AG10803 (cell line): Measurements from ENCODE around the gene RRAS.

ENCODE experiments used
- DNase-seq: peaks from one replicate; pipeline ENCODE4 v3.0.0; 2010; ENCODE audit warnings: low read depth
- H3K4me3 ChIP-seq: 2 replicates; pipeline ENCODE4 v1.5.1; 2011; ENCODE audit warnings: mild to moderate bottlenecking, low read length, control low read depth
- TF ChIP-seq, protein P1 (sequence below): conservative IDR thresholded peaks from 2 replicates; pipeline ENCODE4 v1.5.1; 2011; ENCODE audit warnings: mild to moderate bottlenecking, low read length, control low read depth, inconsistent platforms

Gene RRAS

DNA sequence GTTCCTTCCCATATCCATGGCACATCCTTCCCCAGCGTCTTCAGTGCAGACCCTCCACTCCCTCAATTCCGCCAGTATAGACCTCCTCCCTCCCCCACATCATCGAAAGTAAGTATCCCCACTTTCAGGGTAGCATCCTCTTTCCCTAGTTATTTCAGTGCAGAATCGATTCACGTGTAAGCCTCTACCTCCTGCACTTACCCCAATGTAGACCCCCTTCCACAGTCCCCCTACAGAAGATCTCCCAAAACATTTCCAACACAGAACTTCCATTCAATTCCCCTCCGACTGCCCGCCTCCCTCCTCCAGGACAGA is 25.1 kb upstream of the RRAS start:
- DNase-seq, result no peak

DNA sequence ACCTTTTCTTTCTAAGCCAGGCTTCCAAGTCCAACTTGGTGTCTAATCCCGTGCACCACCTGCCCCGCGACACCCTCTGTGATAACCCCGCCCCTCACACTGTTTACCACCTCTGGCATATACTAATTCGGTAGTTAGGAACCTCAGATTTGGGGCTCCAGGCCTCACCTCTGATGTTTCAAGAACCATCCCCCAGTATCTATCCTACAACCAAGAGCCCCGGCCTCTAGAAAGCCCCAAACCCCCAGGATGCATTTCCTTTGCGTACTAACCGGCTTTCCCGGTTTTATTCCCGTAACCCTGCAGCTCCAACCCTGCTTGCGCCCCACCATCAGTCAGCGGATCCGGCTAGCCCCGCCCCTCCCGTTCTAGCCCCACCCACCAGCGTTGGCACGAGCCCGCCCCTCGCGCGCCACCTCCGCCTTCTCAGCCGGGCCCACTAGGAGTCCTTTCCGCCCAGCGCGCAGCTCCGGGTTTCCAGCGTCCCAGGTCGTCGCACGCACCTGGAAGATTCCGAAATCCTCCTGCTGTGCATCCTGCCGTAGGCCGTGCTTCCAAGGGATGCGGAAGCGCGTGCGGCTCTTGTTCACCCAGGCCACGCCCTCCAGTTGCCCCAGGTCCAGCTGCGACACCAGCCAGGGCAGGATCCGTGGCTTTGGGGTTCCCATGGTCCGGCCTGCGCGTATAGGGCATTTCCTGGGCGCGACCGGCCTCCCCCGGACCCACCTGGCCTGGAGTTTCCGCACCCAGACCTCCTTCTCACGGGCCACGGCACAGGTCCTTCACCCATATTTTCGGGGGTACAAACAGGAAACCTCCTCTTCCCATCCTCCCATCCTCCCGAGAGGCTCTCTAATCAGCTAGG is 24.5 kb upstream of the RRAS start:
- peak; percentile 69 for DNase-seq
- H3K4me3 ChIP-seq, result peak overlapping the region; percentile 95
- TF ChIP-seq, protein P1, sequence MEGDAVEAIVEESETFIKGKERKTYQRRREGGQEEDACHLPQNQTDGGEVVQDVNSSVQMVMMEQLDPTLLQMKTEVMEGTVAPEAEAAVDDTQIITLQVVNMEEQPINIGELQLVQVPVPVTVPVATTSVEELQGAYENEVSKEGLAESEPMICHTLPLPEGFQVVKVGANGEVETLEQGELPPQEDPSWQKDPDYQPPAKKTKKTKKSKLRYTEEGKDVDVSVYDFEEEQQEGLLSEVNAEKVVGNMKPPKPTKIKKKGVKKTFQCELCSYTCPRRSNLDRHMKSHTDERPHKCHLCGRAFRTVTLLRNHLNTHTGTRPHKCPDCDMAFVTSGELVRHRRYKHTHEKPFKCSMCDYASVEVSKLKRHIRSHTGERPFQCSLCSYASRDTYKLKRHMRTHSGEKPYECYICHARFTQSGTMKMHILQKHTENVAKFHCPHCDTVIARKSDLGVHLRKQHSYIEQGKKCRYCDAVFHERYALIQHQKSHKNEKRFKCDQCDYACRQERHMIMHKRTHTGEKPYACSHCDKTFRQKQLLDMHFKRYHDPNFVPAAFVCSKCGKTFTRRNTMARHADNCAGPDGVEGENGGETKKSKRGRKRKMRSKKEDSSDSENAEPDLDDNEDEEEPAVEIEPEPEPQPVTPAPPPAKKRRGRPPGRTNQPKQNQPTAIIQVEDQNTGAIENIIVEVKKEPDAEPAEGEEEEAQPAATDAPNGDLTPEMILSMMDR, result peak; percentile 17; the same call in 1 of the 2 replicates

More for the DNA sequence above, 25.1 kb upstream of the RRAS start:
- TF ChIP-seq, protein P1, result no peak
- H3K4me3 ChIP-seq, result peak overlapping the region; percentile 95

DNA sequence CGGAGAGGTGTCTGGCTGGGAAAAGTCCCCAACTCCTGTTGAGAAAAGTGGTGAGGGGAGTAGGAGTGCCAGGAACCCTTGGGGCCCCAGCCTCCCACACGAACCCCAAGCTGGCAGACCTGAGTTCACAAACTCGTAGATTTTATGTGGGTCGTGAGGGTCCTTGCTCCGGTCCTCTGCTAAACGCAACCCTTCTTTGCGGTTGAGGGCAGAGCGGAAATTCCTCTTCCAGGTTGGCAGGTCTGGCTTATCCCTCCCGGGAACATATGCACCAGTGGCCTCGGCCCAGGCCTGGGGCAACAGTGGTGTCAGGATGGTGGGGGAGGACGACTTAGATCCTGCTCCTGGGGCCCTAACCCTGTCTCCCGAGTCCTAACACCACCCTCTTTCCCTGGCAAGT is 23.3 kb upstream of the RRAS start:
- no peak overlapping the region for H3K4me3 ChIP-seq
- TF ChIP-seq, protein P1, result no peak
- DNase-seq, result no peak

DNA sequence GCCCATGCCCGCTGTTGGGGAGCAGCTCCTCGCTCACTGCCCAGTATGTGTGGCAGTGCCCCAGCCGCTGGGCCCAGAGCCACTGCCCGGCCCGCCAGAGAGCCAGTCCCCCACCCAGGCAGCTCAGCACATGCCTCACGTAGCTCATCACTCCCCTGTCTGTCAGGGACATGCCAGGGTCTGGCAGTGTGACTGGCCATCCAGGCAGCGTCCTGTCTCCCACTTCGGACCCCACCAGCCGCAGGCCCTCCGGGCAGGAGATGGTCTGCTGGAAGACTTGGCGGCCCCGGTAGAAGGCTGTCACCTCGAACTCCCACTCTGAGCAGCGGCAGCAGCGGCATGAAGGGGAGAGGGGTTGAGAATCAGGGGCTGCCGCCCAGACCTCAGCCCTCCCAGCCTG is 22.1 kb upstream of the RRAS start:
- TF ChIP-seq, protein P1, result no peak
- DNase-seq, result no peak
- H3K4me3 ChIP-seq, result no peak overlapping the region

DNA sequence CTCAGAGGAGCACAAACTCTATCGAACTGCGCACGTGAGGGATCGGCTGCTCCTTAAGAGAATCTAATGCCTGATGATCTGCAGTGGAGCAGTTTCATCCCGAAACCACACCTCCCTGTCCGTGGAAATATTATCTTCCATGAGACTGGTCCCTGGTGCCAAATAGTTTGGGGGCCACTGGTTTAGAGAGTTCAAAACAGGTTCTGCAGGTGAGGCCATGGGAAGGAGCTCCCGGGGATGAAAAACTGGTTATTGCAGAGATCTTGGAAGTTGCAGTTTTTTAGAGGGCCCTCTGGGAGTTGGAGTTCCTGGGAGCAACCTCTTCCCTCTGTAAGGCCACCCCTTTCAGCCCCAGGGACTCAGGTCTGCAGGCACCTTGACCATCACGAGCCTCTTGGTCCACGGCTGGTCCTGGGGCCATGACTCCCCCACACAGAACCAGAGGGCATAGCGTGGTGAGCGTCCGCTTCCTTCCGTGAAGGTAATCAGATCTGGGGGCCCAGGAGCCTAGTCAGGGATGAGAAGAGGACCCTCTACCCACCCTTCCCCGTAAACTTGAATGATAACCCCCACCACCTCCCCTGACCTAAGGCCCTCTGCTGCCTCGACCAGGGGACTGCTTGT is 20.5 kb upstream of the RRAS start:
- no peak overlapping the region for H3K4me3 ChIP-seq
- TF ChIP-seq, protein P1, result no peak
- no peak for DNase-seq

DNA sequence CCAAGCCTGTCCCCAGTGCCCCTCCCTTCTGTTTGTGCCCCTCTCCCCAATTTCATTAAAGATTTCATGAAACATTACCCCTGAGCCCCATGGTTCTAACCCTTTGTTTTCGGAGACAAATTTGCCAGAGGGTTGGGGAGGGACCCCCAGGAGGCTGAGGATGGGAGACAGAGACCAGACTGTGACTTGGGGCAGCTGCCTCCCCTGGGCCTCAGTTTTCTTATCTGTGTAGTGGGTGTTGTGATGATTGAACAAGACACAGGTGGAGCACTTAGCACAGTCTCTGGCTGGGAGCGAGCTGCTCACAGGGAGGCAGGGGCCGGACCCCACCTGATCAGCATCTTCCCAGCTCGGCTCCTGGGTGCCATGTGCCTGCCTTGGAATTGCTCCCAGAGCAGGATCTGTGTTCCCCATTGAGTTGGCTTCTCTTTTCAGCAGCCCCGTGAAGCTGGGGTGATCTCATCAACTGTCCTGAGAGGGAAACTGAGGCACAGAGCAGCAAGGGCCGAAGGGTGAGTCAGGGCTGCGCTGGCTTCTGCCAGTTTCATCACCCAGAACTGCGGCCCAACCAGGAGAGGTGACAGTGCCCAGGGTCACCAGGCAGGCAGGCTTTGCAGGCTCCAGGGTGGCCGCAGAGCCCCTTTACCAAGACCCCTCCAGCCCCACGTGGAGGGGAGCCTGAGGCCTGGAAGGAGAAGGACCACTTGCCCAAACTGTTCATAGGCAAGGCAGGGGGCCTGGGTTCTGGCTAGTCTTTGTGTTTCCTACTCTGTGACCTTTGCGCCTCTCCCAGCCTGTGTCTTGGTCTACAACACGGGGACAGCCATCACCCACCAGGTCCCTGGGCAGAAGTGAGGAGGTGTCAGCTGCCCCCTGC is 18.9 kb upstream of the RRAS start:
- DNase-seq, result no peak
- TF ChIP-seq, protein P1, result no peak
- no peak overlapping the region for H3K4me3 ChIP-seq
